Non-pigmented ciliary epithelial cell (primary cell): ENCODE data around the gene GTF3C1.

Experiments
- DNase-seq: peaks from one replicate; pipeline ENCODE4 v3.0.0-alpha.2; 2010; ENCODE audit warnings: low read depth

Gene GTF3C1

GRCh38 chr16:27426423-27427408 is 123.0 kb downstream of the GTF3C1 start:
- peak; percentile 71 for DNase-seq

GRCh38 chr16:27425961-27426360 is 123.8 kb downstream of the GTF3C1 start:
- DNase-seq = no peak

GRCh38 chr16:27424772-27425498 is 124.8 kb downstream of the GTF3C1 start:
- no peak for DNase-seq

- DNase-seq = no peak
Measured at GRCh38 chr16:27421961-27422740, 127.6 kb downstream of the GTF3C1 start.

- DNase-seq = no peak
Measured at GRCh38 chr16:27417047-27417671, 132.6 kb downstream of the GTF3C1 start.

GRCh38 chr16:27414788-27415431 is 134.8 kb downstream of the GTF3C1 start:
- DNase-seq = no peak

GRCh38 chr16:27413956-27414355 is 135.8 kb downstream of the GTF3C1 start:
- DNase-seq = no peak

- DNase-seq = no peak
Measured at GRCh38 chr16:27410761-27411160, 139.0 kb downstream of the GTF3C1 start.
